VCaP (cell line): Measurements from ENCODE around the gene ZDHHC14.

Source experiments
- H3K27ac ChIP-seq: fragments of 450-650 bp; 2 replicates; pipeline ENCODE4 v1.5.1; 2017
- CTCF ChIP-seq: fragments of 450-650 bp; conservative IDR thresholded peaks from 2 replicates; pipeline ENCODE4 v1.5.1; 2017; ENCODE audit warnings: mild to moderate bottlenecking, moderate library complexity

ZDHHC14 gene

GRCh38 chr6:157597461-157598312 is 216.7 kb downstream of the ZDHHC14 start:
- peak overlapping the region; percentile 96 for H3K27ac ChIP-seq
- TF ChIP-seq CTCF = peak; percentile 79

GRCh38 chr6:157599191-157599590 is 218.2 kb downstream of the ZDHHC14 start:
- no peak for TF ChIP-seq CTCF
- H3K27ac ChIP-seq = peak overlapping the region; percentile 96

- TF ChIP-seq CTCF = no peak
- no peak overlapping the region for H3K27ac ChIP-seq
Measured at GRCh38 chr6:157600807-157601206, 219.8 kb downstream of the ZDHHC14 start.

- TF ChIP-seq CTCF = no peak
- no peak overlapping the region for H3K27ac ChIP-seq
Measured at GRCh38 chr6:157602521-157603295, 221.7 kb downstream of the ZDHHC14 start.

- no peak for TF ChIP-seq CTCF
- H3K27ac ChIP-seq = no peak overlapping the region
Measured at GRCh38 chr6:157603314-157603940, 222.4 kb downstream of the ZDHHC14 start.

- no peak overlapping the region for H3K27ac ChIP-seq
- TF ChIP-seq CTCF = no peak
Measured at GRCh38 chr6:157603971-157604370, 223.0 kb downstream of the ZDHHC14 start.

GRCh38 chr6:157604816-157605215 is 223.8 kb downstream of the ZDHHC14 start:
- TF ChIP-seq CTCF = no peak
- no peak overlapping the region for H3K27ac ChIP-seq
